H1 (cell line): ENCODE results near the gene STRN. TPM values are rescaled to one million over a fixed set of nuclear protein-coding genes. Genes with fewer than 3 reads are reported as not detected.

Source experiments
- ATF2 ChIP-seq: IDR thresholded peaks from 2 replicates; pipeline ENCODE4 v1.6.1; 2012; ENCODE audit warnings: low read length, inconsistent platforms
- CHD7 ChIP-seq: fragments of 300-600 bp; sonication (generic); IDR thresholded peaks from 2 replicates; pipeline ENCODE4 v1.7.1; 2012; ENCODE audit warnings: low read length, moderate library complexity, mild to moderate bottlenecking, inconsistent platforms; ENCODE audit not compliant: insufficient replicate concordance
- TCF12 ChIP-seq: IDR thresholded peaks from 2 replicates; pipeline ENCODE4 v1.6.1; 2011; ENCODE audit warnings: low read depth, mild to moderate bottlenecking, low read length
- polyA plus RNA-seq, 7 experiments: library from polyadenylated mRNA; depleted of rRNA in 3 of 7; stranded (reverse) in 5 of 7; unstranded in 2 of 7; fragments of >200 nt in 5 of 7; fragments of 200-250 nt in 2 of 7; gene quantifications; 1 replicate in 5 of 7; 2 replicates in 1 of 7; 4 replicates in 1 of 7; pipeline versions ENCODE4 v1.2.1 to v1.2.3, GENCODE V29; 2011 to 2013; ENCODE audit warnings: missing spikeins in 2 of 7, mixed read lengths in 2 of 7
- total RNA-seq: library from RNA; stranded (reverse); fragmentation: NEBNext Ultra II Directional; extraction: Animal tissue kit (Norgen Biotek cat#: 25700); gene quantifications from 2 replicates; pipeline ENCODE4 v1.2.1, GENCODE V29; 2021

Gene STRN
- total and polyA plus RNA-seq, 2 of the 8 experiments (the other 6 are each of a cell fraction or from before 2014, with no cell fraction given) = 8.3 to 47.0 TPM

GRCh38 chr2:36807223-36807886 is 159.0 kb downstream of the STRN start (continued):
- TF ChIP-seq ATF2 (no peak), CHD7 (no peak), TCF12 (no peak)
